Ishikawa (cell line): ENCODE results near the gene CYYR1.

Experiments used
- EP300 ChIP-seq: IDR thresholded peaks from 2 replicates; pipeline ENCODE4 v1.6.1; 2012; ENCODE audit warnings: borderline replicate concordance
- FOXM1 ChIP-seq: IDR thresholded peaks from 2 replicates; pipeline ENCODE4 v1.6.1; 2012; ENCODE audit warnings: low read depth, borderline replicate concordance
- NFIC ChIP-seq: IDR thresholded peaks from 2 replicates; pipeline ENCODE4 v1.6.1; 2012
- RAD21 ChIP-seq: IDR thresholded peaks from 2 replicates; pipeline ENCODE4 v1.6.1; 2012; ENCODE audit warnings: low read depth
- TAF1 ChIP-seq: IDR thresholded peaks from 2 replicates; pipeline ENCODE4 v1.6.1; 2012; ENCODE audit warnings: low read depth, mild to moderate bottlenecking
- YY1 ChIP-seq: IDR thresholded peaks from 2 replicates; pipeline ENCODE4 v1.6.1; 2012; ENCODE audit warnings: low read depth

GRCh38 chr21:26539566-26539965, 33.5 kb downstream of the CYYR1 start:
- TF ChIP-seq RAD21 (no peak), EP300 (no peak), FOXM1 (no peak), NFIC (no peak), YY1 (no peak), TAF1 (no peak)
